Stomach (tissue), 4 donors: Measurements from ENCODE around the gene FUT8.

Source experiments
- CTCF ChIP-seq, 7 experiments: fragments of 450-650 bp in 4 of 7; fragments of 200-600 bp in 3 of 7; sonication (generic) in 3 of 7; IDR thresholded peaks; one replicate each; pipeline ENCODE4 v1.5.1; 2016 to 2019; ENCODE audit warnings: antibody characterized with exemption in 7 of 7, control low read depth in 2 of 7, mild to moderate bottlenecking in 1 of 7
- EP300 ChIP-seq: sonication (generic); formaldehyde crosslinking; IDR thresholded peaks from one replicate; pipeline ENCODE4 v1.6.1; 2017; ENCODE audit warnings: antibody characterized with exemption
- POLR2AphosphoS5 ChIP-seq, 3 donors: sonication (generic); formaldehyde crosslinking; IDR thresholded peaks; one replicate each; pipeline ENCODE4 v1.6.1; 2016; ENCODE audit warnings: antibody characterized with exemption in 3 of 3

GRCh38 chr14:65575389-65575788, 162.9 kb downstream of the FUT8 start:
- TF ChIP-seq CTCF (IDR thresholded peaks at IDR 0.05) (no peak), EP300 (no peak), POLR2AphosphoS5 (IDR thresholded peaks at IDR 0.05) (no peak)
